HG03175 (cell line): ENCODE data around the gene CDH22.

Experiments
- ATAC-seq: cut with Tn5 transposase; IDR thresholded peaks from one replicate; pipeline ENCODE4 v1.9.1; 2021; ENCODE audit warnings: mild to moderate bottlenecking, moderate library complexity; ENCODE audit not compliant: unreplicated experiment

The CDH22 gene

DNA sequence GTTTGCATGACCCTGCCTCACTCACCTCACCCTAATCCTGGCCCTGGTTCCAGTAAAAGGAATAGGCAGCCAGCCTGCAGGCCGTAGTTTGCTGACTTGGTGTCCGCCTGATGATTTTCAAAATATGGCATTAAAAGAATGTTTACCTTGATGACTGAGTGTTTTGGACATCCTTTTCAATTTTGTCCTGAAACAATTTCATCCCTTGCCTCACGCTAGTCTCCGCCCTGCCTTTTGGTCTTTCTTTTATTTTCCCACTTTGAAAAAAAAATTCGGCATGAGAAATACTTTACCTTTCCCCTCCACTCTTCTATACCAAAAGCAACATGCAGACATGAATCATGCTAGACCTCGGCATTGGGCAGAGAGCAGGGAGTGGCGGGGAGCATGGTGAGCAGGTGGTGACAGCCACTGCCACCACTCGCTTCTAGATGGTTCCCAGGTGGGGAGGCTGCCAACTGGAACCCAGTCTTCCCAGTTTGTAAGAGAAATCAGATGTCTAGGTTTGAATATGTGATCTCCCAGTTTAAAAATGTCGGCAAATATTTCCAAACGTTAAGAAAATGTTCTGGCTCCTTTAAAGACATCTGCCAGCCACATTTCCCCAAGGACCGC, 180.8 kb downstream of the CDH22 start:
- no peak for ATAC-seq

DNA sequence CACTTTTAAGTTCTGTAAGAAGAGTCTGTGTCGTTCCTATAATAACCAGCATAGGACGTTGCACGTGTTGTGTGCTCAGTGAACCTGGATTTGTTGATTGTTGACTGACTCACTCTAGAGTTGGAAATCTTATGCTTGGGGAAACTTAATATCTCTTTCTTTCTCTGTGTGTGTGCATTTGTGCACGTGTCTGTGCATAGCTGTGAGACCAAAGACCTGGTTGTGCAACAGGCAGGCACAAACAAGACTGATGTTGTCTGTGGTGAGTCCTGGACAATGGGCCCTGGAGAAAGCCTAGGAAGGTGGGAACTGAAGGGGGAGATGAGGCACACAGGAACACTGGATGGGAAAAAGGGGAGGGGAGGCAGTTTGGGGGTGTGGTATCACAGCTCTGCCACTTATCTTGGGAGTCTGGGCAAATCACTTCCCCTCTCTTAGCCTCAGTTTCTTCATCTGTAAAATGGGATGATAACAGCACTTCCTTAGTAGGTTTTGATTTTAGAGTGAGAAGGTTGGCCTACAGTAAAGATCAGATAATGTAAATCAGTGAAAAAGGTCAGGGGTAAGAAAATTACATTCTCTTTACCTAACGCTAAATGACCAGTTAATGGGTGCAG, 181.8 kb downstream of the CDH22 start:
- no peak for ATAC-seq
